Measurements from ENCODE around the gene ACSS2.

ACSS2 gene

DNA sequence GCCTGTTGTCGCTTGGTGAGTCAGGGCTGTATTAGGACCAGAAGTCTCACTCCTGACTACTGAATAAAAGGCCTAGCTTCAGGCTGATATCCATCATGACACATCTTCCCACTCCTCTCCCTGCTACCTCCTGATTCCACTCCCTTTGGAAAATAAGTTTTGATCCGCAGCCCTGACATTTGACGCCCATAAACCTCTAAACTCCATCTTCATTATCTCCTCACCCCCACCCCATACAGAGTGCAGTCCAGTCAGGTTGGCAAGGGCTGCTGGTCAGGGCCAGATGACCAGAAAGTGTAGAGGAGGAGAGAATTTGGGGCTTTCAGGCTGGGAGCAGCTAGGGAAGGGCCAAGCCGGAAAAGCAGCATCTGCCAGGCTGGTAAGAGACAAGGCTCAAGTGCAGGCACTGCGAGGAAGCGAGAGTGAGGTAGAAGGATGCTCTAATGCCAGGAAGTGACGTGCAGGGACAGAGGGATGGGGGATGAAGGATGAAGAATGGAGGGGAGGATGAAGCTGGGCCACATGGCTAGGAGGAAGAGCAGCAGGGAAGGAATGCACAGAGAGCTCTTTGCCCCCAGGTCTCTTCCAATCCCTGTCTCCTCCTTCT, 5.0 kb upstream of the ACSS2 start:
- TF ChIP-seq SNAI2 (CRISPR knock-in tag; IDR thresholded peaks at IDR 0.05): no peak
- TF ChIP-seq, protein P1, sequence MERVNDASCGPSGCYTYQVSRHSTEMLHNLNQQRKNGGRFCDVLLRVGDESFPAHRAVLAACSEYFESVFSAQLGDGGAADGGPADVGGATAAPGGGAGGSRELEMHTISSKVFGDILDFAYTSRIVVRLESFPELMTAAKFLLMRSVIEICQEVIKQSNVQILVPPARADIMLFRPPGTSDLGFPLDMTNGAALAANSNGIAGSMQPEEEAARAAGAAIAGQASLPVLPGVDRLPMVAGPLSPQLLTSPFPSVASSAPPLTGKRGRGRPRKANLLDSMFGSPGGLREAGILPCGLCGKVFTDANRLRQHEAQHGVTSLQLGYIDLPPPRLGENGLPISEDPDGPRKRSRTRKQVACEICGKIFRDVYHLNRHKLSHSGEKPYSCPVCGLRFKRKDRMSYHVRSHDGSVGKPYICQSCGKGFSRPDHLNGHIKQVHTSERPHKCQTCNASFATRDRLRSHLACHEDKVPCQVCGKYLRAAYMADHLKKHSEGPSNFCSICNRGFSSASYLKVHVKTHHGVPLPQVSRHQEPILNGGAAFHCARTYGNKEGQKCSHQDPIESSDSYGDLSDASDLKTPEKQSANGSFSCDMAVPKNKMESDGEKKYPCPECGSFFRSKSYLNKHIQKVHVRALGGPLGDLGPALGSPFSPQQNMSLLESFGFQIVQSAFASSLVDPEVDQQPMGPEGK (CRISPR knock-in tag; IDR thresholded peaks at IDR 0.05; ENCODE audit: borderline replicate concordance): no peak
- TF ChIP-seq ZC3H10 (CRISPR knock-in tag; IDR thresholded peaks at IDR 0.05): no peak
- no peak for TF ChIP-seq ISL1 (CRISPR knock-in tag; IDR thresholded peaks at IDR 0.05)
- no peak for TF ChIP-seq BACH2 (CRISPR knock-in tag; IDR thresholded peaks at IDR 0.05; ENCODE audit: borderline replicate concordance)
- no peak for TF ChIP-seq RARB (CRISPR knock-in tag; IDR thresholded peaks at IDR 0.05)
- TF ChIP-seq TCF4 (CRISPR knock-in tag; IDR thresholded peaks at IDR 0.05; ENCODE audit: borderline replicate concordance): no peak
- no peak for TF ChIP-seq ZNF70 (CRISPR knock-in tag; IDR thresholded peaks at IDR 0.05)
- TF ChIP-seq ZFP3 (CRISPR knock-in tag; IDR thresholded peaks at IDR 0.05): no peak
- no peak for TF ChIP-seq ZFP30 (CRISPR knock-in tag; IDR thresholded peaks at IDR 0.05)
- TF ChIP-seq TOX (CRISPR knock-in tag; IDR thresholded peaks at IDR 0.05; ENCODE audit: borderline replicate concordance): no peak
- no peak for TF ChIP-seq ARNTL (CRISPR knock-in tag; IDR thresholded peaks at IDR 0.05; ENCODE audit: borderline replicate concordance, low read depth)
- no peak for TF ChIP-seq ZNF8 (CRISPR knock-in tag; IDR thresholded peaks at IDR 0.05)
- TF ChIP-seq CSDC2 (CRISPR knock-in tag; IDR thresholded peaks at IDR 0.05): no peak
- no peak for TF ChIP-seq GLIS3 (CRISPR knock-in tag; IDR thresholded peaks at IDR 0.05)
- TF ChIP-seq, protein P2, sequence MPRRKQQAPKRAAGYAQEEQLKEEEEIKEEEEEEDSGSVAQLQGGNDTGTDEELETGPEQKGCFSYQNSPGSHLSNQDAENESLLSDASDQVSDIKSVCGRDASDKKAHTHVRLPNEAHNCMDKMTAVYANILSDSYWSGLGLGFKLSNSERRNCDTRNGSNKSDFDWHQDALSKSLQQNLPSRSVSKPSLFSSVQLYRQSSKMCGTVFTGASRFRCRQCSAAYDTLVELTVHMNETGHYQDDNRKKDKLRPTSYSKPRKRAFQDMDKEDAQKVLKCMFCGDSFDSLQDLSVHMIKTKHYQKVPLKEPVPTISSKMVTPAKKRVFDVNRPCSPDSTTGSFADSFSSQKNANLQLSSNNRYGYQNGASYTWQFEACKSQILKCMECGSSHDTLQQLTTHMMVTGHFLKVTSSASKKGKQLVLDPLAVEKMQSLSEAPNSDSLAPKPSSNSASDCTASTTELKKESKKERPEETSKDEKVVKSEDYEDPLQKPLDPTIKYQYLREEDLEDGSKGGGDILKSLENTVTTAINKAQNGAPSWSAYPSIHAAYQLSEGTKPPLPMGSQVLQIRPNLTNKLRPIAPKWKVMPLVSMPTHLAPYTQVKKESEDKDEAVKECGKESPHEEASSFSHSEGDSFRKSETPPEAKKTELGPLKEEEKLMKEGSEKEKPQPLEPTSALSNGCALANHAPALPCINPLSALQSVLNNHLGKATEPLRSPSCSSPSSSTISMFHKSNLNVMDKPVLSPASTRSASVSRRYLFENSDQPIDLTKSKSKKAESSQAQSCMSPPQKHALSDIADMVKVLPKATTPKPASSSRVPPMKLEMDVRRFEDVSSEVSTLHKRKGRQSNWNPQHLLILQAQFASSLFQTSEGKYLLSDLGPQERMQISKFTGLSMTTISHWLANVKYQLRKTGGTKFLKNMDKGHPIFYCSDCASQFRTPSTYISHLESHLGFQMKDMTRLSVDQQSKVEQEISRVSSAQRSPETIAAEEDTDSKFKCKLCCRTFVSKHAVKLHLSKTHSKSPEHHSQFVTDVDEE (CRISPR knock-in tag; IDR thresholded peaks at IDR 0.05): no peak
- no peak for TF ChIP-seq ESRRG (CRISPR knock-in tag; IDR thresholded peaks at IDR 0.05)
- TF ChIP-seq OSR1 (CRISPR knock-in tag; IDR thresholded peaks at IDR 0.05): no peak
- no peak for TF ChIP-seq PPARA (CRISPR knock-in tag; IDR thresholded peaks at IDR 0.05; ENCODE audit: borderline replicate concordance)
- no peak for ATAC-seq

DNA sequence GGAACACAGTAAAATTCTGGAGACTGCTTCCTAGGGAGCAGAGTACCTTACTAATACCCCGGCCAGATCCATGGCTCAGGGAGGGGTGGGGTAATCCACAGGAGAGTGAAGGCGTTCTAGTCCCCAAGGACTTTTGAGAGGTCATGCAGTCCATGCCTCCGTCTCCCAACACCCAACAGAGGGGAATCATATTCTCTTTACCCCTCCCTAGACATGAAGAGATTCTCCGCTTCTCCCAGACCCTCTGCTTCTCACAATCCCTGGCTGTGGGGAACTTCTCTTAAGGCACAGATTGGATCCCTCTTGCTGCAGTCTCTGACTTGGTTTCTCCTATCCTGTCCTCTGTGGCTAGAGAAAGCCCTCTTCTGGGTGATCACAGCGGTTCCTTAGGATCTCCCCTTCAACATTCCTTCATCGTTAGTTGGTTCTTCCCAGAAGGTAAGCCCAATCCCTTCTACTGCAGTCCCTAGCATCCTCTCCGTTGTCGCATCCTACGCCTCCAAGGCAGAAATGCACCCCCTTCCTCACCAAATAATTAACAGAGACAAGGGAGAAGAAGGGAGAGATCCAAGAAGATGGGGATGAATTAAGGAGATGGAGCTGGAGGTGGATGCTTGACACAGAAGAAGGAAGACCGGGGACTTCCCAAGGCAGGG, 4.3 kb upstream of the ACSS2 start:
- ATAC-seq: no peak
- no peak for TF ChIP-seq SNAI2 (CRISPR knock-in tag; IDR thresholded peaks at IDR 0.05)
- TF ChIP-seq ZNF565 (CRISPR knock-in tag; conservative IDR thresholded peaks at IDR 0.05; ENCODE audit: low read depth): no peak
- no peak for TF ChIP-seq ISL1 (CRISPR knock-in tag; IDR thresholded peaks at IDR 0.05)
- TF ChIP-seq, protein P3, sequence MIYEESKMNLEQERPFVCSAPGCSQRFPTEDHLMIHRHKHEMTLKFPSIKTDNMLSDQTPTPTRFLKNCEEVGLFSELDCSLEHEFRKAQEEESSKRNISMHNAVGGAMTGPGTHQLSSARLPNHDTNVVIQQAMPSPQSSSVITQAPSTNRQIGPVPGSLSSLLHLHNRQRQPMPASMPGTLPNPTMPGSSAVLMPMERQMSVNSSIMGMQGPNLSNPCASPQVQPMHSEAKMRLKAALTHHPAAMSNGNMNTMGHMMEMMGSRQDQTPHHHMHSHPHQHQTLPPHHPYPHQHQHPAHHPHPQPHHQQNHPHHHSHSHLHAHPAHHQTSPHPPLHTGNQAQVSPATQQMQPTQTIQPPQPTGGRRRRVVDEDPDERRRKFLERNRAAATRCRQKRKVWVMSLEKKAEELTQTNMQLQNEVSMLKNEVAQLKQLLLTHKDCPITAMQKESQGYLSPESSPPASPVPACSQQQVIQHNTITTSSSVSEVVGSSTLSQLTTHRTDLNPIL (CRISPR knock-in tag; IDR thresholded peaks at IDR 0.05; ENCODE audit: low read depth): no peak
- no peak for TF ChIP-seq ZFP3 (CRISPR knock-in tag; IDR thresholded peaks at IDR 0.05)
- no peak for TF ChIP-seq ZNF70 (CRISPR knock-in tag; IDR thresholded peaks at IDR 0.05)
- TF ChIP-seq ZNF8 (CRISPR knock-in tag; IDR thresholded peaks at IDR 0.05): no peak
- no peak for TF ChIP-seq TOX (CRISPR knock-in tag; IDR thresholded peaks at IDR 0.05; ENCODE audit: borderline replicate concordance)
- no peak for TF ChIP-seq PPARA (CRISPR knock-in tag; IDR thresholded peaks at IDR 0.05; ENCODE audit: borderline replicate concordance)
- no peak for TF ChIP-seq ZFP30 (CRISPR knock-in tag; IDR thresholded peaks at IDR 0.05)
- TF ChIP-seq, protein P4, sequence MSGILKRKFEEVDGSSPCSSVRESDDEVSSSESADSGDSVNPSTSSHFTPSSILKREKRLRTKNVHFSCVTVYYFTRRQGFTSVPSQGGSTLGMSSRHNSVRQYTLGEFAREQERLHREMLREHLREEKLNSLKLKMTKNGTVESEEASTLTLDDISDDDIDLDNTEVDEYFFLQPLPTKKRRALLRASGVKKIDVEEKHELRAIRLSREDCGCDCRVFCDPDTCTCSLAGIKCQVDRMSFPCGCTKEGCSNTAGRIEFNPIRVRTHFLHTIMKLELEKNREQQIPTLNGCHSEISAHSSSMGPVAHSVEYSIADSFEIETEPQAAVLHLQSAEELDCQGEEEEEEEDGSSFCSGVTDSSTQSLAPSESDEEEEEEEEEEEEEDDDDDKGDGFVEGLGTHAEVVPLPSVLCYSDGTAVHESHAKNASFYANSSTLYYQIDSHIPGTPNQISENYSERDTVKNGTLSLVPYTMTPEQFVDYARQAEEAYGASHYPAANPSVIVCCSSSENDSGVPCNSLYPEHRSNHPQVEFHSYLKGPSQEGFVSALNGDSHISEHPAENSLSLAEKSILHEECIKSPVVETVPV (CRISPR knock-in tag; IDR thresholded peaks at IDR 0.05): no peak
- no peak for TF ChIP-seq OSR1 (CRISPR knock-in tag; IDR thresholded peaks at IDR 0.05)
- no peak for TF ChIP-seq CSDC2 (CRISPR knock-in tag; IDR thresholded peaks at IDR 0.05)
- TF ChIP-seq BACH2 (CRISPR knock-in tag; IDR thresholded peaks at IDR 0.05; ENCODE audit: borderline replicate concordance): no peak
- TF ChIP-seq, protein P2 (CRISPR knock-in tag; IDR thresholded peaks at IDR 0.05): no peak
- TF ChIP-seq, protein P1 (CRISPR knock-in tag; IDR thresholded peaks at IDR 0.05; ENCODE audit: borderline replicate concordance): no peak

Measured in SK-N-SH treated with all-trans-retinoic acid at 6 μM for 48 hours (cell line).